Heart left ventricle (tissue), 16 donors: ENCODE data around the gene BZW1. TPM values are rescaled to one million over a fixed set of nuclear protein-coding genes. Genes with fewer than 3 reads are reported as not detected.

Experiments
- ATAC-seq, 4 donors: fragments of 200-7000 bp; cut with Tn5 transposase; one replicate each; pipeline ENCODE4 v1.9.1; 2020 to 2022; ENCODE audit warnings: moderate library complexity in 4 of 4, mild to moderate bottlenecking in 3 of 4, moderate number of reproducible peaks in 1 of 4
- DNase-seq, 5 donors: peaks; one replicate each; pipeline ENCODE4 v3.0.0-alpha.2; 2020
- H3K27ac ChIP-seq, 12 donors: fragments of 200-600 bp; sonication (generic) in 4 of 12; one replicate each; pipeline versions ENCODE4 v1.5.0 to v1.8.0; 2016 to 2022; ENCODE audit warnings: mild to moderate bottlenecking in 2 of 12
- H3K27me3 ChIP-seq, 9 donors: fragments of 200-600 bp; sonication (generic) in 2 of 9; one replicate each; pipeline versions ENCODE4 v1.5.1 to v1.8.0; 2016 to 2022; ENCODE audit warnings: mild to moderate bottlenecking in 3 of 9
- H3K36me3 ChIP-seq, 9 donors: fragments of 200-600 bp; sonication (generic) in 2 of 9; one replicate each; pipeline versions ENCODE4 v1.5.0 to v1.8.0; 2018 to 2022; ENCODE audit warnings: mild to moderate bottlenecking in 2 of 9
- H3K4me1 ChIP-seq, 12 donors: fragments of 200-600 bp; sonication (generic) in 4 of 12; one replicate each; pipeline versions ENCODE4 v1.5.0 to v1.8.0; 2016 to 2022; ENCODE audit warnings: mild to moderate bottlenecking in 3 of 12
- H3K4me3 ChIP-seq, 12 donors: fragments of 200-600 bp; sonication (generic) in 4 of 12; one replicate each; pipeline versions ENCODE4 v1.5.0 to v1.8.0; 2017 to 2022; ENCODE audit warnings: mild to moderate bottlenecking in 9 of 12, moderate library complexity in 4 of 12
- H3K9me3 ChIP-seq, 12 donors: fragments of 200-600 bp; sonication (generic) in 4 of 12; one replicate each; pipeline versions ENCODE4 v1.5.0 to v1.8.0; 2016 to 2022; ENCODE audit warnings: mild to moderate bottlenecking in 1 of 12
- POLR2A ChIP-seq, 2 donors: fragments of 450-650 bp; IDR thresholded peaks; one replicate each; pipeline ENCODE4 v1.6.1; 2017; ENCODE audit warnings: antibody characterized with exemption in 2 of 2, mild to moderate bottlenecking in 2 of 2, moderate library complexity in 2 of 2
- WGBS, 4 donors: extraction: QIAGEN DNeasy Blood & Tissue Kit in 2 of 4; methylation state at CpG; one replicate each; pipeline versions ENCODE4 v1.1.5 to v1.1.7; 2013 to 2018; 5-methylcytosine and 5-hydroxymethylcytosine counted together
- intact Hi-C, 10 donors: fragments of 100-400 bp; cut with DNase I; formaldehyde crosslinking; loops; one replicate each; pipeline versions ENCODE4 v1.11.1 to v1.14.2; 2022
- polyA plus RNA-seq, 2 donors: library from polyadenylated mRNA; stranded (reverse); fragments of 200-250 nt; gene quantifications; one replicate each; pipeline ENCODE4 v1.2.3, GENCODE V29; 2013
- total RNA-seq, 9 donors: library from RNA; depleted of rRNA in 2 of 9; stranded (reverse); fragments of >200 nt in 2 of 9; fragmentation: NEBNext Ultra II Directional in 3 of 9; extraction: Animal tissue kit (Norgen Biotek cat#: 25700) in 3 of 9; gene quantifications; one replicate each; pipeline versions ENCODE4 v1.1.0 to v1.2.4, GENCODE V29; 2016 to 2023
- TF ChIP-seq, protein P1 (sequence below), 12 donors: fragments of 200-600 bp; sonication (generic) in 4 of 12; IDR thresholded peaks; one replicate each; pipeline versions ENCODE4 v1.5.0 to v1.8.0; 2018 to 2022; ENCODE audit warnings: antibody characterized with exemption in 12 of 12, mild to moderate bottlenecking in 5 of 12
- donor health status: ischemic (EF 13 %, LVEDD 7.1; RV severe dilation, severe dysfunction).
- donor health status: healthy with polysubstance abuse.
- donor health status: DM: no; HTN: yes; CAD: no.
- donor health status: DM: no; HTN: no; CAD: no.
- donor health status: ischemic (EF 25% LVEDD 6.9; RV normal size, moderate dysfunction).
- donor health status: ischemic (EF 25% LVEDD 5.7; RV mildly dilated, moderate dysfunction).
- donor health status: healthy.
- donor health status: DM: yes; HTN: yes; CAD: no.
- donor health status: ischemic (EF 35%, LVEDD 5.7; RV mildly dilated, moderate dysfunction).
- donor health status: nonischemic (EF 11% LVEDD 7.7; RV severe dilation, severe dysfunction).
- donor health status: DM: yes; HTN: yes; CAD: no.
- donor health status: PGD.
- donor health status: ischemic (EF 29% LVEDD 5.4; RV normal size, mild dysfunction).
- donor health status: nonischemic (EF 23%, LVEDD 6.1; RV moderate dilation, normal function).

The BZW1 gene
- total and polyA plus RNA-seq, 11 donors, result 10.7 to 147 (median 87.3) TPM

DNA sequence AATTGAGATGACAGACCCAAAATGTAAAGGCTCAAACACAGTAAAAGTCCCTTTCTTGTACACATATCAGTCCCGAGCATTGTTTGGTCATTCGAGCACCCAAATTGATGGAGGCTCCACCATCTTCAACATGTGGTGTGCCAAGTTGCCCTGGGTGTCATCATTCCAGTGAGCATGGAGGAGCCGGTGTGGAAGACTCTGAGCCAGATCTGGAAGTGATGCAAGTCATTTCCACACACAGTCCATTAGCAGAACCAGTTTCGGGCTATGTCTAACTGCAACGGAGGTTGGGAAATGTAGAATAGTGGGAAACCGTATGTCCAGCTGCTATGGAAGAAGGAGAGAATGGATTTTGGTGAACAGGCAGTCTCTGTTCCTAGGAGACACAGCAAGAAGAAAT is 40.9 kb upstream of the BZW1 start:
- TF ChIP-seq, protein P1, sequence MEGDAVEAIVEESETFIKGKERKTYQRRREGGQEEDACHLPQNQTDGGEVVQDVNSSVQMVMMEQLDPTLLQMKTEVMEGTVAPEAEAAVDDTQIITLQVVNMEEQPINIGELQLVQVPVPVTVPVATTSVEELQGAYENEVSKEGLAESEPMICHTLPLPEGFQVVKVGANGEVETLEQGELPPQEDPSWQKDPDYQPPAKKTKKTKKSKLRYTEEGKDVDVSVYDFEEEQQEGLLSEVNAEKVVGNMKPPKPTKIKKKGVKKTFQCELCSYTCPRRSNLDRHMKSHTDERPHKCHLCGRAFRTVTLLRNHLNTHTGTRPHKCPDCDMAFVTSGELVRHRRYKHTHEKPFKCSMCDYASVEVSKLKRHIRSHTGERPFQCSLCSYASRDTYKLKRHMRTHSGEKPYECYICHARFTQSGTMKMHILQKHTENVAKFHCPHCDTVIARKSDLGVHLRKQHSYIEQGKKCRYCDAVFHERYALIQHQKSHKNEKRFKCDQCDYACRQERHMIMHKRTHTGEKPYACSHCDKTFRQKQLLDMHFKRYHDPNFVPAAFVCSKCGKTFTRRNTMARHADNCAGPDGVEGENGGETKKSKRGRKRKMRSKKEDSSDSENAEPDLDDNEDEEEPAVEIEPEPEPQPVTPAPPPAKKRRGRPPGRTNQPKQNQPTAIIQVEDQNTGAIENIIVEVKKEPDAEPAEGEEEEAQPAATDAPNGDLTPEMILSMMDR (IDR thresholded peaks at IDR 0.05), result no peak
- no peak for TF ChIP-seq POLR2A (IDR thresholded peaks at IDR 0.05)
- Histone ChIP-seq H3K4me3 (no peak overlapping the region), H3K36me3 (no peaks in the 10 kb centered on the region), H3K4me1 (peaks cover 0 to 9% (median 3%) of the 10 kb centered on the region in 12 donors), H3K27ac (no peak overlapping the region), H3K9me3 (no peaks in the 10 kb centered on the region), H3K27me3 (no peaks in the 10 kb centered on the region)
- DNase-seq (no peak), ATAC-seq (no peak)
- intact Hi-C loops, result no loop called here
- WGBS, 4 donors, result 83 to 92% (median 90%) methylated on average over 6 of the region's 6 CpGs

- Histone ChIP-seq H3K9me3 (no peaks in the 10 kb centered on the region), H3K4me1 (peaks cover 0 to 4% (median 0%) of the 10 kb centered on the region in 12 donors), H3K36me3 (no peaks in the 10 kb centered on the region), H3K27ac (no peak overlapping the region), H3K27me3 (no peaks in the 10 kb centered on the region), H3K4me3 (no peak overlapping the region)
- no peak for TF ChIP-seq POLR2A (IDR thresholded peaks at IDR 0.05)
- TF ChIP-seq, protein P1 (IDR thresholded peaks at IDR 0.05), result no peak
- intact Hi-C loops, result no loop called here
- no peak for DNase-seq
- no peak for ATAC-seq
- WGBS, 4 donors, result 47 to 68% (median 52%) methylated on average over 2 of the region's 2 CpGs
These were observed 39.1 kb upstream of the BZW1 start for GRCh38 chr2:200772620-200773019.

GRCh38 chr2:200773083-200773482 is 38.6 kb upstream of the BZW1 start:
- no peak overlapping the region for H3K4me3 ChIP-seq
- intact Hi-C loops, result no loop called here
- no peaks in the 10 kb centered on the region for H3K36me3 ChIP-seq
- H3K9me3 ChIP-seq, result no peaks in the 10 kb centered on the region
- H3K4me1 ChIP-seq, result peaks cover 0 to 8% (median 0%) of the 10 kb centered on the region in 12 donors
- WGBS, 4 donors, result 78 to 94% (median 90%) methylated on average over 1 of the region's 1 CpG
- DNase-seq (no peak), ATAC-seq (no peak)
- H3K27me3 ChIP-seq, result no peaks in the 10 kb centered on the region
- TF ChIP-seq, protein P1 (IDR thresholded peaks at IDR 0.05), result no peak
- no peak for TF ChIP-seq POLR2A (IDR thresholded peaks at IDR 0.05)
- H3K27ac ChIP-seq, result no peak overlapping the region

GRCh38 chr2:200774920-200775319 is 36.8 kb upstream of the BZW1 start:
- DNase-seq, result no peak
- Histone ChIP-seq H3K36me3 (no peaks in the 10 kb centered on the region), H3K9me3 (no peaks in the 10 kb centered on the region), H3K27me3 (no peaks in the 10 kb centered on the region), H3K4me3 (no peak overlapping the region), H3K4me1 (peaks cover 0 to 12% (median 0%) of the 10 kb centered on the region in 12 donors), H3K27ac (no peak overlapping the region)
- 93 to 97% (median 95%) methylated on average over 1 of the region's 1 CpG for WGBS, 4 donors
- intact Hi-C loops, result no loop called here
- no peak for ATAC-seq
- TF ChIP-seq, protein P1 (IDR thresholded peaks at IDR 0.05), result no peak
- TF ChIP-seq POLR2A (IDR thresholded peaks at IDR 0.05), result no peak
